Chondrocyte (in vitro differentiated cells): ENCODE measurements around the gene CDHR1. TPM values are rescaled to one million over a fixed set of nuclear protein-coding genes. Genes with fewer than 3 reads are reported as not detected.

Experiments
- DNase-seq: peaks from one replicate; pipeline ENCODE4 v3.0.0; 2021; ENCODE audit warnings: mixed read lengths, low spot score
- H3K27ac Mint-ChIP-seq: one replicate; pipeline ENCODE4 v1.8.0; 2021; ENCODE audit warnings: mild to moderate bottlenecking, moderate library complexity, mixed read lengths; ENCODE audit not compliant: unreplicated experiment
- H3K27me3 Mint-ChIP-seq: 2 replicates; pipeline ENCODE4 v1.8.0; 2021; ENCODE audit warnings: low read depth, mixed read lengths
- H3K36me3 Mint-ChIP-seq: 2 replicates; pipeline ENCODE4 v1.8.0; 2021; ENCODE audit warnings: low read depth, mixed read lengths
- H3K4me1 Mint-ChIP-seq: 2 replicates; pipeline ENCODE4 v1.8.0; 2021; ENCODE audit warnings: low read depth, mild to moderate bottlenecking, mixed read lengths
- H3K4me3 Mint-ChIP-seq: one replicate; pipeline ENCODE4 v1.8.0; 2021; ENCODE audit warnings: mild to moderate bottlenecking, moderate library complexity, mixed read lengths; ENCODE audit not compliant: unreplicated experiment
- H3K9me3 Mint-ChIP-seq: 2 replicates; pipeline ENCODE4 v1.8.0; 2021; ENCODE audit warnings: low read depth, mixed read lengths
- total RNA-seq: library from RNA; stranded (reverse); gene quantifications from 3 replicates; pipeline ENCODE4 v1.2.1, GENCODE V29; 2021
- TF ChIP-seq, protein P1 (sequence below): fragments of 200-600 bp; sonication (generic); IDR thresholded peaks from 2 replicates; pipeline ENCODE4 v1.5.0; 2021; ENCODE audit warnings: antibody characterized with exemption, mild to moderate bottlenecking, moderate library complexity

CDHR1 gene
- total RNA-seq, 1 donor from 2014 or later, result 5.1 TPM

DNA sequence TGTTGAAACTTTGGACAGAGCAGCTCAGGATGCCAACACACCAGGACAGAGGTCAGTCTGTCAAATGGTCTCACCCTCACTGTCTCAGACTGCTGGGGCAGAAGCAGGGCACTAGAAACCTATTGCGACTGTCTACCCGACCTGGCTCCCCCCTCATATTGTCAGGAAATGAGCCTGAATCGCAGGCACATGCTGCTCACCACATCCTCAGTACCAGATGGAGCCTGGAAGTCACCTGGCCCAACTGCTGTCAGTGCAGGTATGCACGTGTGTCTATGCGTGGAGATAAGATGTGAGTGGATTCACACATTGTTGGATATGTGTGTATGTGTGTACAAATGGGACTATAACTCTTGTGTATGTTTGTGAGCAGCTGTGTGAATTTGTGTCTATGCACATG lies 3.2 kb upstream of the CDHR1 start:
- Mint-ChIP-seq H3K4me1 (no peaks in the 10 kb centered on the region), H3K9me3 (no peaks in the 10 kb centered on the region), H3K27ac (no peak overlapping the region), H3K27me3 (peaks cover 27% of the 10 kb centered on the region), H3K36me3 (no peaks in the 10 kb centered on the region), H3K4me3 (no peak overlapping the region)
- DNase-seq, result no peak
- TF ChIP-seq, protein P1, sequence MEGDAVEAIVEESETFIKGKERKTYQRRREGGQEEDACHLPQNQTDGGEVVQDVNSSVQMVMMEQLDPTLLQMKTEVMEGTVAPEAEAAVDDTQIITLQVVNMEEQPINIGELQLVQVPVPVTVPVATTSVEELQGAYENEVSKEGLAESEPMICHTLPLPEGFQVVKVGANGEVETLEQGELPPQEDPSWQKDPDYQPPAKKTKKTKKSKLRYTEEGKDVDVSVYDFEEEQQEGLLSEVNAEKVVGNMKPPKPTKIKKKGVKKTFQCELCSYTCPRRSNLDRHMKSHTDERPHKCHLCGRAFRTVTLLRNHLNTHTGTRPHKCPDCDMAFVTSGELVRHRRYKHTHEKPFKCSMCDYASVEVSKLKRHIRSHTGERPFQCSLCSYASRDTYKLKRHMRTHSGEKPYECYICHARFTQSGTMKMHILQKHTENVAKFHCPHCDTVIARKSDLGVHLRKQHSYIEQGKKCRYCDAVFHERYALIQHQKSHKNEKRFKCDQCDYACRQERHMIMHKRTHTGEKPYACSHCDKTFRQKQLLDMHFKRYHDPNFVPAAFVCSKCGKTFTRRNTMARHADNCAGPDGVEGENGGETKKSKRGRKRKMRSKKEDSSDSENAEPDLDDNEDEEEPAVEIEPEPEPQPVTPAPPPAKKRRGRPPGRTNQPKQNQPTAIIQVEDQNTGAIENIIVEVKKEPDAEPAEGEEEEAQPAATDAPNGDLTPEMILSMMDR, result no peak

DNA sequence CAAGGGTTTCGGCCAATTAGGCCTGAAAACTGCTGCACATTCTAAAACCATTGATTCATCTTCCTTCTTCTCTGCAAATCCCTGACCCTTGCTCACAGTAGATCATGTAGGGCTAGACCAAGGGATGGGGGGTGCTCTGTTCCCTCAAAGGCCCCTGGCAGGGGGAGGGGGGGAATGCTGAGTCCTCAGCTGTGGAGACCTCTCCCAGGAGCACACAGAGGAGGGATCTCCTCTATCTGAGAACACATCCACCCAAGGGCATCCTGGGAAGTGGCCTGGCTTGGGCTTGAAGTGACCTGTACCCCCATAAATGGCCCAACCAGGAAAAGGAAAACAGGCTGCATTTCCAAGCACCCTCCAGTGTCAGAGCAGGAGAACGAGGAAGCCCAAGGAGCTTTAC lies 1.0 kb upstream of the CDHR1 start:
- TF ChIP-seq, protein P1, result no peak
- H3K36me3 Mint-ChIP-seq, result peaks cover under 1% of the 10 kb centered on the region
- no peak for DNase-seq
- no peaks in the 10 kb centered on the region for H3K4me1 Mint-ChIP-seq
- H3K4me3 Mint-ChIP-seq, result no peak overlapping the region
- H3K27ac Mint-ChIP-seq, result no peak overlapping the region
- H3K27me3 Mint-ChIP-seq, result peaks cover 33% of the 10 kb centered on the region
- H3K9me3 Mint-ChIP-seq, result no peaks in the 10 kb centered on the region

DNA sequence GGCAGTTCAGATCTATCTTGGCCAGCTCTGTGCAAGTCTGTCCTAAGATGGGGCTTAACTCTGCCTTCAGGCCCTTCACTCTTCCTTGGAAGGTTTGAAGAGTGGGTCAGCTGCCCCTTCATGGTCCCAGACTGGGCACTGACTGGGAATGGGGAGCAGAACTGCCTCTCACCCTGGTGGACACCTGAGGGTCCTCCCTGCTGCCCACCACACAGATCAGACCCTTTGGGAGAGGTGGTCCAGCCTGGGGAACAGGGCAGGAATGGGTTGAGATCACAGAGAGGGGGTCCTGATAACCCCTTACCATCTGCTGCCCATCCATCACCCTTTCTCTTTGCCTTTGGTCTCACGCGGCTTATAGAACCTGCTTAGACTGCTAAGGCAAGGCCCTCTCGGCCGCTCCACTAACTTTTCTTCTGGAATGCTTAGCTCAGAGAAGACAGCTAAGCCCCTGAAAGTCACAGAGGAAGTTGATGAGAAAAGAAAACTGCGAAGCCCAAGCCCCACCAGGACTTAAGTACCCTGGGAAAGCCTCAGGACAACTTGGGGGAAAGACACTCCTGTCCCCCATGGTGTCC lies 402 bp upstream of the CDHR1 start:
- Mint-ChIP-seq H3K4me1 (no peaks in the 10 kb centered on the region), H3K4me3 (peak overlapping the region; percentile 66), H3K36me3 (peaks cover 2% of the 10 kb centered on the region), H3K27ac (no peak overlapping the region), H3K27me3 (peaks cover 37% of the 10 kb centered on the region), H3K9me3 (no peaks in the 10 kb centered on the region)
- TF ChIP-seq, protein P1, result no peak
- no peak for DNase-seq

DNA sequence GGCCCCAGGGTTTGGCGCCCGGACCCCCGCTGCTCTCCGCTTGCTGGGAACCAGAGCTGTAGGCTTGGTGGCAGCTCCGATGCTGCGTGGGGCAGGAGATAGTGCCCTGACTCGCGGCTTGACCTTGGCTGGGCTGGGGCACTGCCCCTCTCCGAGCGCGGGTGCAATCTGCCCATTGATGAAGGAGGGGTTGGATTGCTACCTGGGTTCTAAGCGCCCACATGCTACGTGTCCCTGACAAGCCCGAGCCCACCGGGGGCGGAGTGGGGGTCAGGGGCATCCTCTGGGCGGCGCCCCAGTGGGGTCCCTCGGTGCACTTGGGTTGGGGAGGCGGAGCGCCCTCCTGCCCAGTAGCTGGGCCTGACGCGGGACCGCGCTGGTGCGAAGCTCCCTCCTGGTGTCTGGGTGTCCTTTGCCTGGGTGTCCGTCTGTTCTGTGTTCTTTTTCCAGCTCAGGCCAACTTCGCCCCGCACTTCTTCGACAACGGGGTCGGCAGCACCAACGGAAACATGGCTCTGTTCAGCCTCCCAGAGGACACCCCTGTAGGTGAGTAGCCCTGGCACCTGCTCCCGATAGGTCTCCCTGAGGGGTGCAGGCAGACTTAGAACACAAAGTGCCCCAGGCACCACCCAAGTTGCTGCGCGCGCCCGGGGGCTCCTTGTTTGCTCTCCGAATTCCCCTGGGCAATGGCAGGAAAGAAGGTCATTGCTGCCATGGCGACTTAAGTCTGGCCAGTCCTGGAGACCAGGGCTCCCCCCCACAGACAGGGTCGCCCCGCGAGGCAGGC lies 900 bp downstream of the CDHR1 start:
- peaks cover 39% of the 10 kb centered on the region for H3K27me3 Mint-ChIP-seq
- H3K27ac Mint-ChIP-seq, result no peak overlapping the region
- no peaks in the 10 kb centered on the region for H3K9me3 Mint-ChIP-seq
- peak overlapping the region; percentile 66 for H3K4me3 Mint-ChIP-seq
- DNase-seq, result no peak
- H3K36me3 Mint-ChIP-seq, result peaks cover 2% of the 10 kb centered on the region
- TF ChIP-seq, protein P1, result no peak
- no peaks in the 10 kb centered on the region for H3K4me1 Mint-ChIP-seq

DNA sequence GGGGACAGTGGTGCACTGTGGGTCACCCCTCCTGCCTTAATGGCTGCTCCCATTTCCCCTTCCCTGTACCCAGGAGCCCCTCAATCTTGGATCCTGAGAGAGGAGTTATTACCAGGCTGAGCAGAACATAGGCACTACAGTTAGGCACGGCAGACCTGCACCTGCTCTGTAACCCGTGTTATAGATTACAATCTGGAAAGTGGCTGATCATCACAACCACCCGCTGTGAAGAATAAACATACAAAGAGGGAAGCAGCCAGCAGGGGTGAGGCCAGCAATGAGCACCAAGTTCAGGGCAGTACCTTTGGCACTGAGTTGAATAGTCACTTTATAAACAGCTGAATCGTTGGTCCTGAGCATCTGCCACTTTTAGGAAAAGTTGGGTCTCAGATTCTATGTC lies 1.7 kb downstream of the CDHR1 start:
- Mint-ChIP-seq H3K27ac (no peak overlapping the region), H3K4me3 (no peak overlapping the region), H3K9me3 (no peaks in the 10 kb centered on the region), H3K36me3 (peaks cover 2% of the 10 kb centered on the region), H3K4me1 (no peaks in the 10 kb centered on the region), H3K27me3 (peaks cover 44% of the 10 kb centered on the region)
- DNase-seq, result no peak
- TF ChIP-seq, protein P1, result no peak
